ENCODE data around the gene BHLHE23.

The BHLHE23 gene

GRCh38 chr20:62991196-62991807 lies 15.5 kb downstream of the BHLHE23 start:
- DNase-seq (ENCODE audit: low spot score) = no peak

GRCh38 chr20:62990306-62990825 lies 16.4 kb downstream of the BHLHE23 start:
- DNase-seq (ENCODE audit: low spot score) = no peak

GRCh38 chr20:62989201-62989601 lies 17.6 kb downstream of the BHLHE23 start:
- no peak for DNase-seq (ENCODE audit: low spot score)

- DNase-seq (ENCODE audit: low spot score) = no peak
These were observed 19.6 kb downstream of the BHLHE23 start for GRCh38 chr20:62987114-62987513.

- DNase-seq (ENCODE audit: low spot score) = no peak
These were observed 20.4 kb downstream of the BHLHE23 start for GRCh38 chr20:62986257-62986800.

- DNase-seq (ENCODE audit: low spot score) = no peak
These were observed 21.4 kb downstream of the BHLHE23 start for GRCh38 chr20:62985444-62985778.

GRCh38 chr20:62984666-62985443 lies 21.9 kb downstream of the BHLHE23 start:
- no peak for DNase-seq (ENCODE audit: low spot score)

GRCh38 chr20:62983210-62983609 lies 23.6 kb downstream of the BHLHE23 start:
- DNase-seq (ENCODE audit: low spot score) = no peak

GRCh38 chr20:62982124-62983075 lies 24.4 kb downstream of the BHLHE23 start:
- no peak for DNase-seq (ENCODE audit: low spot score)

- DNase-seq (ENCODE audit: low spot score) = no peak
These were observed 25.8 kb downstream of the BHLHE23 start for GRCh38 chr20:62980970-62981369.

- no peak for DNase-seq (ENCODE audit: low spot score)
These were observed 26.3 kb downstream of the BHLHE23 start for GRCh38 chr20:62980380-62980960.

GRCh38 chr20:62979876-62980373 lies 26.8 kb downstream of the BHLHE23 start:
- DNase-seq (ENCODE audit: low spot score) = no peak

- no peak for DNase-seq (ENCODE audit: low spot score)
These were observed 27.5 kb downstream of the BHLHE23 start for GRCh38 chr20:62979310-62979709.

- DNase-seq (ENCODE audit: low spot score) = no peak
These were observed 28.2 kb downstream of the BHLHE23 start for GRCh38 chr20:62978561-62978943.

GRCh38 chr20:62977613-62978560 lies 28.9 kb downstream of the BHLHE23 start:
- DNase-seq (ENCODE audit: low spot score) = no peak

- no peak for DNase-seq (ENCODE audit: low spot score)
These were observed 29.9 kb downstream of the BHLHE23 start for GRCh38 chr20:62976886-62977285.

- no peak for DNase-seq (ENCODE audit: low spot score)
These were observed 30.8 kb downstream of the BHLHE23 start for GRCh38 chr20:62975812-62976508.

- DNase-seq (ENCODE audit: low spot score) = no peak
These were observed 31.5 kb downstream of the BHLHE23 start for GRCh38 chr20:62975251-62975760.

Measured in left forelimb (tissue), 1 donor.